ENCODE measurements around the gene TMC7. TPM values are rescaled to one million over a fixed set of nuclear protein-coding genes. Genes with fewer than 3 reads are reported as not detected.

The TMC7 gene
- polyA plus RNA-seq, 1 of the 3 experiments (the other 2 are of a cell fraction): 0.66 TPM

GRCh38 chr16:19110537-19111360, 127.0 kb downstream of the TMC7 start:
- WGBS (ENCODE audit: low lambda C conversion rate): 90% methylated on average over 4 of the region's 4 CpGs
- H3K36me3 ChIP-seq (replicated peaks in 1 of 2; ENCODE audit: control insufficient read depth in 1 of 2, insufficient read depth in 2 of 2, low read length in 1 of 2): peaks cover 0 to under 1% of the 10 kb centered on the region in 2 experiments
- no peaks in the 10 kb centered on the region for H3K9me2 ChIP-seq
- no peak overlapping the region for H3K4me2 ChIP-seq
- H3K79me2 ChIP-seq (ENCODE audit: insufficient read depth): peaks cover 29% of the 10 kb centered on the region
- 0 out of 2 replicates have a peak, but pooled peaks cover 2% of the 10 kb centered on the region for H4K20me1 ChIP-seq (ENCODE audit: insufficient read depth)
- POLR2A ChIA-PET: no interaction called here
- peaks cover 13 to 14% of the 10 kb centered on the region in 2 experiments; a peak in 2 of 4 replicates for H3K4me1 ChIP-seq (ENCODE audit: control insufficient read depth in 1 of 2, insufficient read depth in 2 of 2, low read depth in 1 of 2, low read length in 1 of 2)
- H3F3A ChIP-seq (replicated peaks; ENCODE audit: insufficient read depth): peaks cover 4% of the 10 kb centered on the region
- TF ChIP-seq RFX5 (IDR thresholded peaks at IDR 0.05; ENCODE audit: low read length) (no peak), ZBTB33 (IDR thresholded peaks at IDR 0.05; ENCODE audit: borderline replicate concordance, low read depth) (no peak)
- no peak overlapping the region for H2AFZ ChIP-seq (ENCODE audit: low read depth)
- no peaks in the 10 kb centered on the region for H3K27me3 ChIP-seq (ENCODE audit: insufficient read depth)
- no peak overlapping the region for H3K27ac ChIP-seq (ENCODE audit: low read depth in 2 of 2, low read length in 1 of 2)
- no peak for DNase-seq
- H3K9ac ChIP-seq: no peak overlapping the region
- CTCF ChIA-PET: interaction anchor here (0.9 to 7.7 kb wide), 2 partner anchors 25 to 52 kb away, joined by 3 to 35 read pairs; no protein-coding TSS in a partner anchor
- no peak overlapping the region for H3K4me3 ChIP-seq (ENCODE audit: low read depth in 2 of 2, low read length in 1 of 2)
- H3K9me3 ChIP-seq: no peaks in the 10 kb centered on the region

GRCh38 chr16:19112099-19112407, 128.3 kb downstream of the TMC7 start:
- Histone ChIP-seq H3K4me3 (ENCODE audit: low read depth in 2 of 2, low read length in 1 of 2) (no peak overlapping the region), H3F3A (replicated peaks; ENCODE audit: insufficient read depth) (peaks cover 11% of the 10 kb centered on the region), H2AFZ (ENCODE audit: low read depth) (no peak overlapping the region), H3K9ac (no peak overlapping the region), H3K79me2 (ENCODE audit: insufficient read depth) (peaks cover 42% of the 10 kb centered on the region), H3K4me2 (no peak overlapping the region), H3K27me3 (ENCODE audit: insufficient read depth) (no peaks in the 10 kb centered on the region), H3K4me1 (ENCODE audit: control insufficient read depth in 1 of 2, insufficient read depth in 2 of 2, low read depth in 1 of 2, low read length in 1 of 2) (peaks cover 13 to 23% of the 10 kb centered on the region in 2 experiments; a peak in 2 of 4 replicates), H3K27ac (ENCODE audit: low read depth in 2 of 2, low read length in 1 of 2) (no peak overlapping the region), H3K36me3 (replicated peaks in 1 of 2; ENCODE audit: control insufficient read depth in 1 of 2, insufficient read depth in 2 of 2, low read length in 1 of 2) (peaks cover 5 to 8% of the 10 kb centered on the region in 2 experiments), H3K9me3 (no peaks in the 10 kb centered on the region), H4K20me1 (ENCODE audit: insufficient read depth) (0 out of 2 replicates have a peak, but pooled peaks cover 5% of the 10 kb centered on the region), H3K9me2 (no peaks in the 10 kb centered on the region)
- 94% methylated on average over 2 of the region's 2 CpGs for WGBS (ENCODE audit: low lambda C conversion rate)
- TF ChIP-seq FOXM1 (IDR thresholded peaks at IDR 0.05; ENCODE audit: low read depth): no peak
- TF ChIP-seq TEAD4 (IDR thresholded peaks at IDR 0.05; ENCODE audit: borderline replicate concordance, insufficient read depth): no peak
- TF ChIP-seq JUND (IDR thresholded peaks at IDR 0.05): no peak
- no peak for TF ChIP-seq CTCF (IDR thresholded peaks at IDR 0.05)
- TF ChIP-seq GABPA (IDR thresholded peaks at IDR 0.05; ENCODE audit: low read depth): no peak
- TF ChIP-seq RFX5 (IDR thresholded peaks at IDR 0.05; ENCODE audit: low read length): no peak
- no peak for TF ChIP-seq MEF2A (IDR thresholded peaks at IDR 0.05; ENCODE audit: borderline replicate concordance, low read depth)
- no peak for TF ChIP-seq POLR2AphosphoS5 (IDR thresholded peaks at IDR 0.05; ENCODE audit: low read depth, low read length)
- TF ChIP-seq MAX (IDR thresholded peaks at IDR 0.05; ENCODE audit: low read depth): no peak
- DNase-seq: no peak
- POLR2A ChIA-PET: interaction anchor here (0.6 to 0.8 kb wide), 2 partner anchors 11 to 25 kb away, joined by 3 to 5 read pairs; no protein-coding TSS in a partner anchor
- CTCF ChIA-PET: interaction anchor here (4.0 kb wide), 1 partner anchor 26 kb away, joined by 28 read pairs; no protein-coding TSS in a partner anchor

Small RNA genes within 50 kb of the gene (small RNA-seq; reads per million reads assigned to genes)
- gene RNU6-1340P: 0 to 0.64 (median 0.20) reads per million in 7 experiments

Other genes starting within 250 kb of the TMC7 start
- 6,745 and 7,967 TPM in 2 replicates for gene RPS15A, start 193.6 kb upstream of the TMC7 start, polyA plus RNA-seq (2012; rRNA removed)
- gene ARL6IP1, start 182.4 kb upstream of the TMC7 start, polyA plus RNA-seq (2012; rRNA removed): 95.8 and 104 TPM in 2 replicates
- gene SMG1, start 57.5 kb upstream of the TMC7 start, polyA plus RNA-seq (2012; rRNA removed): 11.2 and 14.8 TPM in 2 replicates
- gene COQ7, start 83.7 kb downstream of the TMC7 start, polyA plus RNA-seq (2012; rRNA removed): 17.9 and 24.0 TPM in 2 replicates
- 4.3 and 4.7 TPM in 2 replicates for gene ITPRIPL2, start 130.0 kb downstream of the TMC7 start, polyA plus RNA-seq (2012; rRNA removed)
- gene SYT17, start 184.3 kb downstream of the TMC7 start, polyA plus RNA-seq (2012; rRNA removed): 0.21 and 0.39 TPM in 2 replicates

Data from SK-N-SH (cell line).